NT2/D1 (cell line): ENCODE results near the gene MTMR11.

Source experiments
- DNase-seq: peaks from one replicate; pipeline ENCODE4 v3.0.0-alpha.2; 2011; ENCODE audit warnings: low read depth, low spot score
- H3K27me3 ChIP-seq: 2 replicates; pipeline ENCODE4 v1.6.0; 2011; ENCODE audit warnings: mild to moderate bottlenecking; ENCODE audit not compliant: insufficient read length, insufficient read depth
- H3K36me3 ChIP-seq: 2 replicates; pipeline ENCODE4 v1.6.1; 2011; ENCODE audit warnings: mild to moderate bottlenecking, low read length, mixed read lengths; ENCODE audit not compliant: insufficient read depth, insufficient read length
- H3K4me1 ChIP-seq: 2 replicates; pipeline ENCODE4 v1.5.1; 2011; ENCODE audit not compliant: insufficient read depth, insufficient read length
- H3K4me3 ChIP-seq: 2 replicates; pipeline ENCODE4 v1.5.1; 2011; ENCODE audit warnings: low read depth; ENCODE audit not compliant: insufficient read length
- H3K9ac ChIP-seq: 2 replicates; pipeline ENCODE4 v1.6.0; 2011; ENCODE audit warnings: low read depth; ENCODE audit not compliant: insufficient read length
- H3K9me3 ChIP-seq: 2 replicates; pipeline ENCODE4 v1.5.1; 2011; ENCODE audit warnings: mild to moderate bottlenecking, low read length; ENCODE audit not compliant: insufficient read depth
- SUZ12 ChIP-seq: IDR thresholded peaks from 2 replicates; pipeline ENCODE4 v1.6.1; 2011; ENCODE audit not compliant: insufficient read length, insufficient read depth; ENCODE audit errors: extremely low read depth
- YY1 ChIP-seq: IDR thresholded peaks from 2 replicates; pipeline ENCODE4 v1.6.1; 2011; ENCODE audit not compliant: insufficient read length, insufficient read depth
- ZNF274 ChIP-seq: IDR thresholded peaks from 2 replicates; pipeline ENCODE4 v1.6.1; 2011; ENCODE audit warnings: mild to moderate bottlenecking, low read depth, low read length

Gene MTMR11

GRCh38 chr1:149916898-149917252, 19.8 kb downstream of the MTMR11 start:
- Histone ChIP-seq H3K36me3 (peaks cover 22% of the 10 kb centered on the region), H3K27me3 (no peaks in the 10 kb centered on the region), H3K4me3 (peak overlapping the region; percentile 89), H3K9ac (peak overlapping the region; percentile 93), H3K4me1 (peaks cover 19% of the 10 kb centered on the region), H3K9me3 (no peaks in the 10 kb centered on the region)
- TF ChIP-seq SUZ12 (no peak), ZNF274 (no peak), YY1 (no peak)
- DNase-seq: no peak

GRCh38 chr1:149916193-149916897, 20.3 kb downstream of the MTMR11 start:
- peak overlapping the region; percentile 93 for H3K9ac ChIP-seq

GRCh38 chr1:149915429-149916192, 21.1 kb downstream of the MTMR11 start:
- peaks cover 29% of the 10 kb centered on the region for H3K36me3 ChIP-seq
- peaks cover 19% of the 10 kb centered on the region for H3K4me1 ChIP-seq
- no peak overlapping the region for H3K4me3 ChIP-seq
- TF ChIP-seq ZNF274: no peak
- TF ChIP-seq YY1: no peak
- TF ChIP-seq SUZ12: no peak
- H3K9ac ChIP-seq: peak overlapping the region; percentile 93
- H3K27me3 ChIP-seq: no peaks in the 10 kb centered on the region
- H3K9me3 ChIP-seq: no peaks in the 10 kb centered on the region
- no peak for DNase-seq

More at GRCh38 chr1:149916193-149916897, 20.3 kb downstream of the MTMR11 start:
- H3K36me3 ChIP-seq: peaks cover 22% of the 10 kb centered on the region
- no peaks in the 10 kb centered on the region for H3K27me3 ChIP-seq
- no peaks in the 10 kb centered on the region for H3K9me3 ChIP-seq
- DNase-seq: no peak
- H3K4me1 ChIP-seq: peaks cover 19% of the 10 kb centered on the region
- peak overlapping the region; percentile 89 for H3K4me3 ChIP-seq
- no peak for TF ChIP-seq ZNF274
- TF ChIP-seq YY1: no peak
- no peak for TF ChIP-seq SUZ12

GRCh38 chr1:149914545-149914944, 22.1 kb downstream of the MTMR11 start:
- Histone ChIP-seq H3K4me3 (no peak overlapping the region), H3K9ac (no peak overlapping the region), H3K4me1 (peaks cover 19% of the 10 kb centered on the region), H3K27me3 (no peaks in the 10 kb centered on the region), H3K9me3 (no peaks in the 10 kb centered on the region), H3K36me3 (peaks cover 36% of the 10 kb centered on the region)
- no peak for DNase-seq
- TF ChIP-seq YY1 (no peak), SUZ12 (no peak), ZNF274 (no peak)

GRCh38 chr1:149906570-149907075, 30.1 kb downstream of the MTMR11 start:
- H3K9ac ChIP-seq: no peak overlapping the region
- no peak overlapping the region for H3K4me3 ChIP-seq
- H3K4me1 ChIP-seq: no peaks in the 10 kb centered on the region
- no peaks in the 10 kb centered on the region for H3K27me3 ChIP-seq
- TF ChIP-seq ZNF274: no peak
- no peak for TF ChIP-seq SUZ12
- TF ChIP-seq YY1: no peak
- peaks cover 52% of the 10 kb centered on the region for H3K36me3 ChIP-seq
- no peak for DNase-seq
- H3K9me3 ChIP-seq: no peaks in the 10 kb centered on the region

GRCh38 chr1:149903836-149904491, 32.7 kb downstream of the MTMR11 start:
- Histone ChIP-seq H3K36me3 (peaks cover 30% of the 10 kb centered on the region), H3K9ac (peak overlapping the region; percentile 15), H3K27me3 (no peaks in the 10 kb centered on the region), H3K4me3 (no peak overlapping the region), H3K4me1 (no peaks in the 10 kb centered on the region), H3K9me3 (no peaks in the 10 kb centered on the region)
- TF ChIP-seq SUZ12 (no peak), YY1 (no peak), ZNF274 (no peak)
- no peak for DNase-seq
